Measurements from ENCODE around the gene ZBTB20.
A peak's percentile ranks its signal among the peaks of the same experiment; 100 is the strongest.
"Not testable (repeated sequence)": the region's sequence is repeated elsewhere in the genome, so short reads cannot be mapped to it uniquely, and the experiment has no call there.

ZBTB20 gene

DNA sequence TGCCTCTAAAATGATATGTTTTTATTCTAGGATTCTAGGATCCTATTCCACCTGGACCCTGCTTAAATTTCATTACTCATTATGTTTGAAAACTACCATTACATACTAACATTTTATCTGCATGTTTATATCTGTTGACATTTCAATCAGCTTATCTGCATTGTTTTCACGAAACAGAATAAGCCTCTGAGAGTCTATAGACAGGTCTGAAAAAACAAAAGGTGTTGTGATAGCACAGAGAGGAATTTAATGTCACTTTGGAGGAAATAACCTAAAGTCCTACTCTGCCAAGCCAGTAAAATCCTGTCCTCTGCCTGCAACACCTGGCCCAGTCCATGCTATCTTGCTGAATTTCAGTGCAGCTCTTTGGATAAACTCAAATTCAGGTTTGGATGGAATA, 315.2 kb downstream of the ZBTB20 start:
- no peak for DNase-seq (ENCODE audit: low read depth, low spot score)

DNA sequence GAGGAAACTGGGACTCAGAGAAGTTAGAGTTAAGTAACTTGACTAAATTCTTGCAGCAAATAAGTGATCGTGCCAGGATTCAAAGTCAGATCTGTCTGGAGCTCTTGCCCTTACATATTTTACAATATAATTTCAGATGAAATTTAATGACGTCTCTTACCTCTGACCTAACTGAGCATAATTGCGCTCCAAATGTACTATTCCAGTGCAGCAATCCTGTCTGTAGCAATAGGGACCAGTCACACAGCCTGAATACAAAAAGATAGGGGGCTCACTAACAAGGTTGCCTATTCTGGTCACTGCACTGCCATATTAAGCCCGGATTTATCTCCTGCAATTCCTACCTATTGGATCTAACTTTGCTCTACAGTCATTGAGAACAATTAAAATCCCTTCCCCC, 316.4 kb downstream of the ZBTB20 start:
- no peak for DNase-seq (ENCODE audit: low read depth, low spot score)

DNA sequence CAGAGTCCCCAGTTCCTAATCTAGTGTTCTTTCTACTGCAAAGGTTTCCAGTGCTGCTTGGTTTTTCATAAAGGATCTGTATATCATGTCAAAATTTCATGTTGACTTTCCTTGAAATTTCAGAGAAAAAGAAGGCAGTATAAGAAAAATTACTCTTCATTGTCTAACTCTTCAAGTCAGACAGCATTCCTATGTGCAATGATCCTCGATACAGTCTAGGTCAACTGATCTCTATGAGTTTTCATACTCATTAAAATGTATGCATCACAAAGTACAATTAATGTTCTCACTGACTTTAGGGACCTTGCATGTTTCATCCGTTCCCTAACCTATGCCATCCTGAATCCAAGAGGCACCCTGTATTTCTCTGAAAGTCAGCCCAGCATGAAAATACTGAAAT, 317.3 kb downstream of the ZBTB20 start:
- no peak for DNase-seq (ENCODE audit: low read depth, low spot score)

DNA sequence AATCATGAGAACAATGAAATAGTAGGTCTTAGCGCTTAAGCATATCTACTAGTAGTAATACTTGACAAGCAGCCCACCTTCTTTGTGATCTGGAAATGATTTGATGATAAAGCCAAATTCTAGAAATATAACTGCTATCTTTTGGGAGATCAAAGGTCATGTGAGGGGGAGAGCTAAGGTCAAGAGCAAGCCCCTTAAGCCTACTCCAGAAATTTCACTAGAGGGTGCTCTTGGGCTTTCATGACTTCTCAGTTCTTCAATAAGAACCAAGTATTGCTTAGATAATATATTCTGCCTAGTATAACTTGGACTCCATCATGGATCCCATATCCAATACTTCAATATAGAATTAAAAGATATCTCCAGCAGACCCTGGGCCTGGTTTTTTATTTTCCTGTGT, 319.6 kb downstream of the ZBTB20 start:
- peak; percentile 51 for DNase-seq (ENCODE audit: low read depth, low spot score)

DNA sequence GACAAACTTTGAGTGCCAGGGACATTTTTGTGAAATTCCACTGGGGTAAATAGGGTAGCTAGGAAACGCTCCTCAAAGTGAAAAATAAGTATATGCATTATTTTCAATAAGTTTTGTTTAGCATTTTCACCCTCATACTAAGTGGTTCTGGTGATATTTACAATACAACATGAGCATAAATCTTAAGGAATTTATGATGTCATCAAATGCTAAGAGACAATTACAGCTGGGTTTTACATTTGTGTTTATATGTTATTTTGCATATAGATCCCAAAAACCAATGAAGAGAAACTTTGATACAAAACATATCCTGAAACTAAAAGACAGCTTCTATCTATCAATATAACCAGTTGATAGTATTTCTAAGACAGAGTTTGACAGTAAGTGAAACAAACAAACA, 323.1 kb downstream of the ZBTB20 start:
- no peak for DNase-seq (ENCODE audit: low read depth, low spot score)

DNA sequence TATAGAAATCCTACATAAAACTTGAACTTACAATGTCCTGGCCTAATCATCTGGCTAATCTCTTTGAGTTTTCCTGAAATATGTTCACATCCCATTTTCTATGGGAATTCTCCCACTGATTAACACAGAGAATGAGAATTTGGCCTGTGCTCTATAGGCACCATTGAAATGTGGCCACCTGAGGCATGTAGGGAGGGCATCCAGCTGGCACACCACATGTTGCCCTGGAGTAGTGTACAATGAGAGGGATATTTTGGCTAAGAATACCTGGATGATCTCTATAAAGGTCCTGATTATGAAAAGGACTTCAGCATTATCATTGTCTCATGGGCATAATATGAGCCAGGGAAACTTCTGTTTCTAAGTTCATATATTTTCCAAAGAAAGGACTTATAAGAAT, 324.0 kb downstream of the ZBTB20 start:
- DNase-seq (ENCODE audit: low read depth, low spot score), result no peak

DNA sequence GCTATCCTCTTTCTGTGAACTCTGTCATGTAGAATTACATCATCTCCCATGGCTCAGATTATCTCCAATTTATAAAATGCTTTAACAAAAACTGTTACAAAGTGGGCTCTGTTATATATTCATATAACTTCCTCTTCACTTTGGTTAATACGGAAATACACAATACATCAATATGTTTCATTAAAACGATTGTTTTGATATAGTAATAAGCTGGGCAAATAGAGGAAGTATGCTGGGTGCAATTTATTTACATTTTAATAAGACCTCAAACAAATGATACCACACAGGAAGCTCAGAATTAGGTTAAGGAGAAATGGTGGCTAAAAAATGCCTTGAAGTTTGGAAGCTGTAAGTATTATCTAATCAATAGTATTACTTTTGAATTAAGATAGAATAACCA, 331.0 kb downstream of the ZBTB20 start:
- DNase-seq (ENCODE audit: low read depth, low spot score), result no peak

DNA sequence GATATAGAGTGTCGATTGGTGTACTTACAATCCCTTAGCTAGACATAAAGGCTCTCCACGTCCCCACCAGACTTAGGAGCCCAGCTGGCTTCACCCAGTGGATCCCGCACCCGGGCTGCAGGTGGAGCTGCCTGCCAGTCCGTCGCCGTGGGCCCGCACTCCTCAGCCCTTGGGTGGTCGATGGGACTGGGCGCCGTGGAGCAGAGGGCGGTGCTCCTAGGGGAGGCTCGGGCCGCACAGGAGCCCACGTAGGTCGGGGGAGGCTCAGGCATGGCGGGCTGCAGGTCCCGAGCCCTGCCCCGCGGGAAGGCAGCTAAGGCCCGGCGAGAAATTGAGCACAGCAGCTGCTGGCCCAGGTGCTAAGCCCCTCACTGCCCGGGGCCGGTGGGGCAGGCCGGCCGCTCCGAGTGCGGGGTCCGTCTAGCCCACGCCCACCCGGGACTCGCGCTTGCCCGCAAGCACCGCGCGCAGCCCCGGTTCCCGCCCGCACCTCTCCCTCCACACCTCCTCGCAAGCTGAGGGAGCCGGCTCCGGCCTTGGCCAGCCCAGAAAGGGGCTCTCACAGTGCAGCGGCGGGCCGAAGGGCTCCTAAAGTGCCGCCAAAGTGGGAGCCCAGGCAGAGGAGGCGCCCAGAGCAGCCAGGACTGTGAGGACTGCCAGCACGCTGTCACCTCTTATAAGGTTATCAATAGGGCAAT, 334.4 kb downstream of the ZBTB20 start:
- DNase-seq (ENCODE audit: low read depth, low spot score), result not testable (repeated sequence)

DNA sequence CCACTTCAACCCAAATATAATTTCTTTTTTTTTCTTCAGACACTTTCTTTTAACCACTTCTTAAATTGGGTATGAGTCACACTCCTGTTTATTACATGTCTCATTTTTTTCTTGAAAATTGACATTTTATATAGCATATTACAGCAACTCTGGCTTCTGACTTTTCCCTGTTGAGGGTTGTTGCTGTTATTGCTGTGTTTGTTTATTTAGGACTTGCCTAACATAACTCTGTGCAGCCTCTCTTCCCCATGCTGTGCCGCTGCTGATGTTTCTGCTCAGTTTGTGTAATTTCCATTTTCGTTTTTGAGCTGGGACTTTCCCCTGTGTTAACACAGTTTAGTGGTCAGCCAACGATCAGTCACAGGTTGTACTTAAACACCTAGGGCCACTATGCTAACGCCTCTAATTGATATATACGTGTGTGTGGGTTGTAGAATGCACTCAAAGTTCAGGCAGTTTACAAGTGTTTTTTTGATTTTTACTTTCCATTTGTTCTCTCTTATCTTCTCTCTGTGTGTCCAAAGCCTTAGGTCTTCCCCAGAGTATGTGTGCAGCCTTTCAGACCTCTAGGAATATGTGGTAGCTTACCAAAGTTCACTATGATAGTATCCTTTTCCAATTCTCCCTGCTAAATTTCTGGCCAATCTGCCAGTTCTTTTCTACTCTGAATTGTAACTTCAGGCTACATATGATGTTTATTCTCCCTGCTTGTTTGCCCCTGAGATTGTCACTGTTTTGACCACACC, 337.2 kb downstream of the ZBTB20 start:
- DNase-seq (ENCODE audit: low read depth, low spot score), result peak; percentile 24

DNA sequence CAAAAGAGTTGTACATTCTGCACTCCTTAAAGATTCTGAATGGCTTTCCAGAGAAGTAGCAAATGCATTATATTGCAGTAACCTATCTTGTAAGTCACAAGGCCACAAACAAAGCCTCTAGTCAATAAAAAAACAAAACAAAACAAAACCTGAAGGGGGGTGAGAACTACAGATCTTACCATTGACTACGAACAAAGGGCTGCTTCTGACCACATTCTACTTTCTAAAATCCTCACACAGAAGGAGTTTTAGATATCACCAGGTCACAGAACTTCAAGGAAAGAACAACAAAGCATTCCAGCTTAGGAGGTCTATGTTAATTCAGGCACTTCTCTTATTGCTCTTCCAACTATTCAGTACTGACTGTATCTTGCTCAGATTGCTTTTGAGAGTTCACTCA, 343.0 kb downstream of the ZBTB20 start:
- DNase-seq (ENCODE audit: low read depth, low spot score), result peak; percentile 31

DNA sequence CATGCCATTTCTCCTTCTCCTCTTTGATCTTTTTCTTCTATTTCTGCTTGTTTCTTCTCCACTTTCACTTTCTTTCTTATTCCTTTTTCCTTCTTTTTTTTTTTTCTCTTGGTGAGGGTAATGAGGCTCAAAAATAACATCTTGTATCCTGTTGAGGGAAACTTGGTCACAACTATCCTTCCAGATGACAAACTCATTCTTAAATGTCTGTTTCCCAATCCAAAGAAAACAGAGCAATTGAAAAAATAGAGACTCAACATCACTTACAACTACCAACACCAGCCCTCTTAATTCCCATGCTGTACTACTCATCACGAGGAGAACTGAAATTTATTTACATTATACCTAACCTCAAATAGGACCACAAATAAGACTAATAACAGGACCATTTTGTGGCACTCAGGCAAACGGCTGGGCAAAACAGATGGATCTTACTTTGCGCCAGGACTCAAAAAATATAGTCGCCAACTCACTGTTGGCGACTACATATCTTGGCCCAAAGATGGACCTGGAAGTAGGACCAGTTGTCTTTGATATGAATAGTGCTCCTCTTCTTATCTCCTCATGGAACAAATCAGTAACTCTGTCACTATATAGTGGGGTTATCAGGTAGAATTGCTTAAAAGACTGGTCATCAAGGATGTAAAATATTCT, 343.9 kb downstream of the ZBTB20 start:
- DNase-seq (ENCODE audit: low read depth, low spot score), result peak; percentile 13

DNA sequence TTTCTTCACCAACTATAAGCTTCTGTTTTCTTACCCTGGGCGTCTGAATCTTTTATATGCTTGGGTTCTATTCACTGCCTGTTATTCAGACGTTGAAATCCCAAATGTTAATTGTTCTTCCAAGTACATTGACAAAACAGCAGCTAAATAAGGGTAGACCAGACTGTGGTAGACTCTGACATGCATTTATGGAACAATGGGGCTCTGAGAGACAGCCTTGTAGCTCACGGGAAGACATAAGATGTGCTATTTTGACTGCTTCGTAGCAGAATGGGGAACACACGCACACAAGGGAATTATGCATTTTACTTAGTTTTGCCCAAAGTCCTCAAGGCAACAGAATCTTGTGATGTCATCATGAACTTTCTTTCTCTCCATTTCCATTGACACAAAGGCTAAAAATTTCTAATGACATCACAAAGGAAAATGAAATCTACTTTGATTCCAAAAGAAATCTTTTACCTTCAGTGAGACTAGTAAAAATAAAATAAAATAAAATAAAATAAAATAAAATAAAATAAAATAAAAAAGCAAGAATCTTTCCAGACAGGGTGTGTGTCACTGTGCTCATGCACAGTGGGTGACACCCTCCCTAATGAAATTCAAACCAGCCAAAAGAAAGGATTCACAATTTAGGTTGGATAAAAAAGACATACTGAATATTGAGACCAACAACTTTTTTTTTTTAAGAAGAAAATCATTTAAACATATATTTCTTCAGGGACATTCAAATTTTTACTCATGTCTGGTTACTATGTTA, 346.6 kb downstream of the ZBTB20 start:
- DNase-seq (ENCODE audit: low read depth, low spot score), result peak; percentile 19

DNA sequence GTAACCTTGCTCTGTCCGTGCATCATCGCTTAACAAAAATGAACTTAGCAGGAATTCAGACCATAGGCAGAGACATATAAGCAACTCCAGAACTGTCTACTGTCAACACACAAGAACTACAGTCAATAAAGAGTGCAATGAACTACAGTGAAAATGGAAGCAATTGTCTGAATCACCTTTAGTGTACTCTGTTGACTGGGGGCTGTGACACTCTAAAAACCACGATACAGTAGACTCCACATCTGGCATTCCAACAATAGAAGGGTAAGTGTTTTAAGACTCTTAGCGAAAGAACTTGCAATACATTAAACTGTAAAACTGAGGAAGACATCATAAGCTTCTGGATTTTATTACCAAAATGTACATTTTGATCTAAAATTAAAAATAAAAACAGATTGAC, 347.3 kb downstream of the ZBTB20 start:
- no peak for DNase-seq (ENCODE audit: low read depth, low spot score)

DNA sequence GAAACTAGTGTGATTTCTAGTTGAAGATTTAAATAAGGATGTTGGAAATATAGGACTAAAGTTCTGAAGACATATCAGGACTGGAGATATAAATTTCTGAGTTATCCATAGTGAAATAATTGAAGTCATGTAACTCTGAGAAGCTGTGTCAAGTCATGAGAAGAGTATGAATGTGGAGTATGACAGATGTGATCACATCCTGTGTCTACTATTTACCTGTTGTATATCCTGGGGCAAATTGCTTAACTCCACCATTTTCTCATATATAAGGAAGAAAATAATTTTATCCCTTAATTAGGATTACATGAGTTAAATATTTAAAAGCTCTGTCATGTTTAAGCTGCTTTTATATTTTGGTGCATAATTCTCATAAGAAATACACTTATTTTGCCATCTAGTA, 350.3 kb downstream of the ZBTB20 start:
- no peak for DNase-seq (ENCODE audit: low read depth, low spot score)

DNA sequence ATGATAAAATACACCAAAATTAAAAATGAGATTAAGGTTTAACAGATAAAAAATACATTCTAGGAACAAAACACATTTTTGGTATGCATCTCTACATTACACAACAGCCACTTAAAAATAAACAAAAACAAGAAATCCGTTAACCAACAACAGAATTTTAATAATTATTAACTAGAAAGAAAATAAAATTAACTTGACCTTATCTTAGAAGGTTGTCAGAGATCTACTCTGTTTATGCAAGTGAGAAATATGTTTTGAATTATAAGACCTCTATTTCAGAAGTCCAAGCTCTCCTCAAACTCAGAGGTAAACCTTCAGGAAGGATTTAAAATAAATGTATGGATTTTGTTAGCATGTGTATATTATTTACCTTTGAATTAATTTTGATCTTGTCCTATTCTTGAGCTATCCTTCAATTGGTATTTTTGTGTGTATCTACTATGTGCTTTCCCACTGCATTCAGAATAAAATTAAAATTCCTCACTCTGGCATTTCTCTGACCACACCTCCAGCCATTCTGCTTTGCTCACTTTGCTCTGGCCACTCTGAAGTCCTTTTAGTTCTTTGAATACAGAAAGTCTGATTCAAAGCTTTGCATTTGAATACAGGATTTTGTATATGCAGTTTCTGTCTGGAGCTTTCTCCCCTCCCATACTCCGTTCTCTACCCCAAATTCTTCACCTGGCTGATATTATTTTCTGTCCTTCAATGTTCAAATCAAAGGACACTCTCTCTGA, 352.0 kb downstream of the ZBTB20 start:
- peak; percentile 41 for DNase-seq (ENCODE audit: low read depth, low spot score)

DNA sequence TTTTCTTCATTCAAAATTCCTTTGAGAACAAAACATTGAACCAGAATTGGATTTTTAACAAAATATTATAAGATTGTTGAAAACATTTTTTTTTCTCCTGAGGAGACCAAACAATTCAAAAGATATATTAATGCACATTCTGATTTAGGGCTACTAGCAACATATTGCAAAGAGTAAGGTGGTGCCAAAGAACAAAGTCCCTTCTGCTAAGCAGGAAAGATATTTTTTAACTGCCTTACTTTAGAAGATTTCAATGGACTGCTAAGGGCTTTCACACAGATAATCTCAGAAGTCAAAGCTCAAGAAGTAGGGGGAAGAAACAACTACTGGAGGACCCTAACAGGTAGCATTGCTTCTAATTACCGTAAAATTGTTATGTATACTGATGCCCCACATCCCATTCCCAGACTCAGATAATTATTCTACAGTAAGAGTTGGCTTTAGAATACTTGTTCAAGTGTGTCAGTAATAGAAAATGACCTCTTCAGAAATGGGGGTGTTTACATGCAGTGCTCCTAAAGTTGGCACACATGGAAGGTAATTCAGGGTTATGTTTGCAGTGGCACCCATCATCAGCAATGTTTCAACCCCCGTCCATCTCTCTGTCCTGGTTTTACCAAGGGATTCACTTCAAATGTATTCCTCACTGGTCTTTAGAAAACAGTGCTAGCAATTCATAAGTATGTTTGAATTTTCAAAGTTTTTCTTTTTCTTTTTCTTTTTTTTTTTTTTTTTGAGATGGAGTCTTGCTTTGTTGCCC, 354.7 kb downstream of the ZBTB20 start:
- no peak for DNase-seq (ENCODE audit: low read depth, low spot score)

DNA sequence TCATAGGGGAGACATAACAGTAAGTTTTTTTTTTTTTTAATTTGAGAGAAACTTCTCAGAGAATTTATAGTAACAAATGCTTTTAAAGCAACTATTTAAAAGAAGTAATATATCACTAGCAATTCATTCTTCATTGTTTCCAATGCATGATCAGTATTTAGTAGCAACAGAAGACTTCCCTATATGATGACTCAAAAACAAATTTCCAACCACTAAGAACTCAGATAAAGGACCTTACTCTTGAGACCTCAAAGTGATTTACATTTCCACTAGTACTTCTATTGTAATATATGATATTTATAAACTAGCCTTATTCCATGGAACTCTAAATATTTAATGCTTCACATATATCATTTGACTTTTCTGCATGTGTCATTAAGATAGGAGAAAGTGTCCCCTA, 356.3 kb downstream of the ZBTB20 start:
- no peak for DNase-seq (ENCODE audit: low read depth, low spot score)

DNA sequence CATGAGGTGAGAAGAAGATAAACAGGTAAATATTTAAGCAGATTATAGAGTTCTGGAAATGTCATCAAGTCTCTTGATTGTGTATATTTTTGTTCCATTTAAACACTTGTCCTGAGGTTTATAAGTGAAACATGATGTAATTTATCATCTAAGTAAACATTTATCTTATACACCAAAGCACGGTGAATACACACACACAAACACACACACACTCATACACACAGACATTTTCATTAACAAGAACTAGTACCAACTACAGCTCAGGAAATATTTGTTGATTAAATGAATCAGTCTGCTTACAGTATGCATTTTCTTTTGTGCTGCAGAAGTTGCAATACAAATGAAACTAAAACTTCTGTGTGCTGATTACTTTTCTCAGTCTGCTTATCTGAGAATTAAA, 357.3 kb downstream of the ZBTB20 start:
- no peak for DNase-seq (ENCODE audit: low read depth, low spot score)

DNA sequence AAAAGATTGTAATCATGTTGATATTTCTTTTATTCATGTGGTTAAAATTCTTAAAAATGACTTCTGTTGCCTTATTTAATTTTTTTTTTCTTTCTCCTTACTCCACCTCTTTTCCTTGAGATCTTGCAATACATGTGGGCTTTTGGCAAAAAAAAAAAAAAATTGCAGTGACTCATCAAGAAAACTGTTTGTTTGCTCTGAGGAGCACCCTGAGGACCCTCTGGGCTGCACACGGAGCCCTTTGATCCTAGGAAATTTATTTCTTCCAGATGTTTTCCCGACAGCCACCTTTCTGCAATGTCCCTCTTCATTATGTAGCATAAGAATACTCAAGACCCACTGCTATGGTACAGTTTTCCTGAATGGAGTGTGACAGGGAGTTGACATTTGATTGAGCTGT, 371.7 kb downstream of the ZBTB20 start:
- DNase-seq (ENCODE audit: low read depth, low spot score), result no peak

DNA sequence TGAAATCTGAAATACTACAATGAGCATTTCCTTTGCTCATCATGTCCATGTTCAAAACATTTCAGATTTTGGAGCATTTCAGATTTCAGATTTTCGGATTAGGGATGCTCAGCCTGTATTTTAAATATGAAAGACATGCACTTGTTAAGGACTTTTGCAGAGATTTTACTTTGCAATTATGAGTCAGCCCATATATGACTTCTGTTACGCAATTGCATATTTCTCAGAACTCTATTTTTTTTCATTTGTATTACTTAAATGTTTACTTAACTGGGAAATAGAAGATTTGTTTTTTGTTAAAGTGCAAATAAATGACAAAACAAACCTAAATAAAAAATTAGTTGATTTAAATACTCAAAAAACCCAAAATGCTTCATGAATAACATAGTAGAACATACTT, 376.2 kb downstream of the ZBTB20 start:
- no peak for DNase-seq (ENCODE audit: low read depth, low spot score)

DNA sequence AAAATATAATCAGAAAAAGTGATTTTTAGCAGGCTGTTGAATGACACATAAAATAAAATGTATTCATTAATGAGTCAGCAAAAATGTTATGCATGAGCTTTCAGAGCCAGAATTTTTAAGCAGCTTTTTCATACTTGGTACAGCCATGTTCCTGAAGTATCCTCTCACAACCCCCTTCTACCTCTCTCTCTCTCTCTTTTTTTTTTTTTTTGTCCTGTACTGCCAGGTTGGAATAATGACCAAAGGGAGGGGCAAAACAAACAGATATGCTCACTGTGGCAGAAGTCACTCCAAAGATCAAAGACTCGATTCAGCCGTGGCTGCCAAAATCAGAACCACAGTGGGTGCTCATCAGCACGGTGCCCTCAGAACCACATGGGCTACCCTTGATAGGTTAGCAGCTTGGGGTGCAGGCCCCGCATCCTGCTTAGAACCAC, 383.0 kb downstream of the ZBTB20 start:
- peak; percentile 15 for DNase-seq (ENCODE audit: low read depth, low spot score)
